Body of pancreas (tissue), 4 donors: ENCODE results near the gene NF2. TPM values are rescaled to one million over a fixed set of nuclear protein-coding genes. Genes with fewer than 3 reads are reported as not detected.

Experiments
- ATAC-seq: fragments of 150-250 bp; one replicate; pipeline ENCODE4 v1.9.1; 2016
- DNase-seq, 4 donors: peaks; one replicate each; pipeline ENCODE4 v3.0.0-alpha.2; 2019
- H3K27ac ChIP-seq, 4 donors: fragments of 200-600 bp; sonication (generic); 1 replicate in 3 of 4; 2 replicates in 1 of 4; pipeline versions ENCODE4 v1.5.1 to v1.6.1; 2016 to 2019; ENCODE audit warnings: mild to moderate bottlenecking in 1 of 4, mixed read lengths in 1 of 4, moderate library complexity in 1 of 4
- H3K27me3 ChIP-seq, 2 donors: fragments of 200-600 bp; sonication (generic); one replicate each; pipeline ENCODE4 v1.6.0; 2016; ENCODE audit warnings: mild to moderate bottlenecking in 1 of 2
- H3K36me3 ChIP-seq, 2 donors: fragments of 200-600 bp; sonication (generic); replicated peaks in 1 of 2; 2 replicates each; pipeline ENCODE4 v1.5.1; 2016; ENCODE audit warnings: low read depth in 2 of 2; ENCODE audit not compliant: insufficient read depth in 1 of 2
- H3K4me1 ChIP-seq: fragments of 200-600 bp; sonication (generic); one replicate; pipeline ENCODE4 v1.6.0; 2016
- H3K4me3 ChIP-seq, 2 donors: fragments of 200-600 bp; sonication (generic); 1 replicate in 1 of 2; 2 replicates in 1 of 2; pipeline ENCODE4 v1.5.1; 2016 to 2019
- H3K9me3 ChIP-seq, 3 donors: fragments of 200-600 bp; sonication (generic); 1 replicate in 2 of 3; 2 replicates in 1 of 3; pipeline ENCODE4 v1.5.1; 2016
- POLR2A ChIP-seq, 3 donors: fragments of 450-650 bp; IDR thresholded peaks; one replicate each; pipeline ENCODE4 v1.6.1; 2016; ENCODE audit warnings: antibody characterized with exemption in 3 of 3, mild to moderate bottlenecking in 2 of 3
- WGBS, 2 donors: methylation state at CpG; one replicate each; pipeline ENCODE4 v1.1.5; 2017; 5-methylcytosine and 5-hydroxymethylcytosine counted together
- intact Hi-C: fragments of 100-400 bp; cut with DNase I; formaldehyde crosslinking; loops from one replicate; pipeline ENCODE4 v1.15.1; 2023
- small RNA-seq: library from RNA; depleted of rRNA; stranded (forward); fragments of <200 nt; gene quantifications from one replicate; pipeline ENCODE3, GENCODE V24; 2016
- total RNA-seq, 2 donors: library from RNA; depleted of rRNA; stranded (reverse); fragments of >200 nt; gene quantifications; one replicate each; pipeline ENCODE4 v1.1.0, GENCODE V29; 2016
- TF ChIP-seq, protein P1 (sequence below), 7 experiments: fragments of 450-650 bp in 4 of 7; fragments of 200-600 bp in 3 of 7; sonication (generic) in 3 of 7; IDR thresholded peaks; one replicate each; pipeline ENCODE4 v1.5.1; 2016 to 2019; ENCODE audit warnings: antibody characterized with exemption in 7 of 7

The NF2 gene
- total RNA-seq, 2 donors from 2014 or later = 21.4 to 26.5 TPM

GRCh38 chr22:29747832-29748231, 144.4 kb downstream of the NF2 start:
- DNase-seq (no peak), ATAC-seq (no peak)
- Histone ChIP-seq H3K4me3 (no peak overlapping the region), H3K36me3 (peaks cover 0 to 19% of the 10 kb centered on the region in 2 donors), H3K9me3 (no peaks in the 10 kb centered on the region), H3K27ac (no peak overlapping the region), H3K4me1 (no peaks in the 10 kb centered on the region), H3K27me3 (no peaks in the 10 kb centered on the region)
- 87 to 93% methylated on average over 7 of the region's 7 CpGs for WGBS, 2 donors
- TF ChIP-seq, protein P1, sequence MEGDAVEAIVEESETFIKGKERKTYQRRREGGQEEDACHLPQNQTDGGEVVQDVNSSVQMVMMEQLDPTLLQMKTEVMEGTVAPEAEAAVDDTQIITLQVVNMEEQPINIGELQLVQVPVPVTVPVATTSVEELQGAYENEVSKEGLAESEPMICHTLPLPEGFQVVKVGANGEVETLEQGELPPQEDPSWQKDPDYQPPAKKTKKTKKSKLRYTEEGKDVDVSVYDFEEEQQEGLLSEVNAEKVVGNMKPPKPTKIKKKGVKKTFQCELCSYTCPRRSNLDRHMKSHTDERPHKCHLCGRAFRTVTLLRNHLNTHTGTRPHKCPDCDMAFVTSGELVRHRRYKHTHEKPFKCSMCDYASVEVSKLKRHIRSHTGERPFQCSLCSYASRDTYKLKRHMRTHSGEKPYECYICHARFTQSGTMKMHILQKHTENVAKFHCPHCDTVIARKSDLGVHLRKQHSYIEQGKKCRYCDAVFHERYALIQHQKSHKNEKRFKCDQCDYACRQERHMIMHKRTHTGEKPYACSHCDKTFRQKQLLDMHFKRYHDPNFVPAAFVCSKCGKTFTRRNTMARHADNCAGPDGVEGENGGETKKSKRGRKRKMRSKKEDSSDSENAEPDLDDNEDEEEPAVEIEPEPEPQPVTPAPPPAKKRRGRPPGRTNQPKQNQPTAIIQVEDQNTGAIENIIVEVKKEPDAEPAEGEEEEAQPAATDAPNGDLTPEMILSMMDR (IDR thresholded peaks at IDR 0.05) = no peak
- TF ChIP-seq POLR2A (IDR thresholded peaks at IDR 0.05) = no peak
- intact Hi-C loops = no loop called here

Small RNA genes within 50 kb of the gene (small RNA-seq; reads per million reads assigned to genes)
- gene AC004882.2 = not detected

Other genes with a start within 250 kb of the NF2 start
- 10 to 100 TPM; 45.5 to 66.9 TPM for gene AP1B1, start 215.1 kb upstream of the NF2 start, total RNA-seq
- gene RFPL1, start 165.1 kb upstream of the NF2 start, total RNA-seq = not detected
- gene NEFH, start 123.4 kb upstream of the NF2 start, total RNA-seq = under 1 TPM; 0.33 to 0.52 TPM
- 10 to 100 TPM; 20.0 to 29.0 TPM for gene THOC5, start 49.9 kb upstream of the NF2 start, total RNA-seq
- 10 to 100 TPM in 1 of 2 donors, 1 to 10 TPM in 1; 9.2 to 25.4 TPM for gene NIPSNAP1, start 22.5 kb upstream of the NF2 start, total RNA-seq
- gene CABP7, start 116.4 kb downstream of the NF2 start, total RNA-seq = 1 to 10 TPM in 1 of 2 donors, under 1 TPM in 1; 0.78 to 2.6 TPM
- 1 to 10 TPM; 9.1 to 9.9 TPM for gene ZMAT5, start 163.4 kb downstream of the NF2 start, total RNA-seq
- 10 to 100 TPM; 21.0 to 27.4 TPM for gene UQCR10, start 163.7 kb downstream of the NF2 start, total RNA-seq
- gene ASCC2, start 234.6 kb downstream of the NF2 start, total RNA-seq = 10 to 100 TPM; 34.3 to 42.0 TPM